GM19438 (cell line): ENCODE data around the gene SRSF9.
"Not testable (repeated sequence)": the region's sequence is repeated elsewhere in the genome, so short reads cannot be mapped to it uniquely, and the experiment has no call there.

Experiments used
- ATAC-seq: cut with Tn5 transposase; IDR thresholded peaks from one replicate; pipeline ENCODE4 v1.9.1; 2021; ENCODE audit warnings: low read depth; ENCODE audit not compliant: unreplicated experiment

SRSF9 gene

DNA sequence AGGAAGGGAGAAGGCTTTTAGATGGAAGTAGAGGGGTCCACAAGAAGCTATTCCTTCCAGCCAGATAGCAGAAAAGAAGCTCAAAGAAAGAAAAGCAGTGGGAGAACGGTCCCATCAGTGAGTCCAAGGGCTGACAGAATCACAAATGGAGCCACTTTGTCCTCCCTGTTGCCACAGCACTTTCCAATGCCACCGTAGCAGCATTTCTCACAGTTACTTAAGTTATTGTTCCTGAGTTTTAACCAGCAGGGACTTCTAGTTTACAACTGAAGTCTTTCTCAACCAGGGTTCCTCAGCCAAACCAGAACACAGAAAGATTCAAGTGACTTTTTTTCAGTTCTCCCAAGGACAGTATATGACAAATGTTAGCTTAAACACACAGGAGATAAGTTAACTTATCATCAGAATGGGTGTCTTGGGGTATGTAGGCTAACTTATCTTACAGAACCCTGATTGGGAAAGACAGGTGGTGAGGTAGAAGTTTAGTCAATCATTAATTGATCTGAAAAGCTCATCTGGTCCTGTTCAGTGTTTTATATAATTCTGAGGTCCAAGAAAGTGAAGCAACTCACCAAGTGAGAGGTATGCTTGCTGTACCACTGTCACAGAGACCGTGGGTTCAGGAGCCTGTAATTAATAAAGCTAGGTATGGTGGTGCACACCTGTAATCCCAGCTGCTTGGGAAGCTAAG, 16.3 kb downstream of the SRSF9 start:
- no peak for ATAC-seq

DNA sequence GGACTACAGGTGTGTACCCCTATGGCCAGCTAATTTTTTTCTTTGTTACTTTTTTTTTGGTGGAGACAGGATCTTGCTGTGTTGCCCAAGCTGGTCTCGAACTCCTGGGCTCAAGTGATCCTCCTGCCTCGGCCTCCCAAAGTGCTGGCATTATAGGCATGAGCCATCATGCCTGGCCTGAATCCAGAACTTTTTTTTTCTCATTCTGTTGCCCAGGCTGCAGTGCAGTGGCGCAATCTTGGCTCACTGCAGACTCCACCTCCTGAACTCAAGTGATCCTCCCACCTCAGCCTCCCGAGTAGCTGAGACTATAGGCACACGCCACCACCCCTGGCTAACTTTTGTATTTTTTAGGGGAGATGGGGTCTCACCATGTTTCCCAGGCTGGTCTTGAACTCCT, 17.0 kb downstream of the SRSF9 start:
- not testable (repeated sequence) for ATAC-seq

DNA sequence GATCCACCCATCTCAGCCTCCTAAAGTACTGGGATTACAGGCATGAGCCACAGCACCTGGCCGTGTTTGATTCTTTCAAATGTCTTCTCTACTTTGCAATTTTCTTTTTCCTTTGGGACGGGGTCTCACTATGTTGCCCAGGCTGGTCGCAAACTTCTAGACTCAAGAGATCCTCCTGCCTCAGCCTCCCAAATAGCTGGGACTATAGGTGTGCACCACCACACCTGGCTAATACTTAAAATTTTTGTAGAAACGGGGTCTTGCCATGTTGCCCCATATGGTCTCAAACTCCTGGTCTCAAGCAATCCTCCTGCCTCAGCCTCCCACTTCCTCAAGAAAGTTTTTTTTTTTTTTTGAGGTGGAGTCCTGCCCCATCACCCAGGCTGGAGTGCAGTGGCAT, 21.6 kb downstream of the SRSF9 start:
- ATAC-seq = no peak

DNA sequence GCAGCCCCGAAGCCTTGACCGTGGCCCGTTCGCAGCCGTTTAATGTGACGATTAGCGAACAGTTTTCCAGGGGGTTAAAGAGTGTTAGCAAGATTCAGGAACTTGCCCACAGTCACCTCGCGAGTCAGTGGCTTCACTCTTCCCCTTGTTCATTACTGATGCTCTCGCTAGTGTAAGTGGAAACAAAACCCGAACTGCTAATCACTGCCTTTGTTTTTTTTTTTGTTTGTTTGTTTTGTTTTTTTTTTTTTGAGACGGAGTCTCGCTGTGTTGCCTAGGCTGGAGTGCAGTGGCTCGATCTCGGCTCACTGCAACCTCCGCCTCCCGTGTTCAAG, 22.7 kb downstream of the SRSF9 start:
- not testable (repeated sequence) for ATAC-seq

DNA sequence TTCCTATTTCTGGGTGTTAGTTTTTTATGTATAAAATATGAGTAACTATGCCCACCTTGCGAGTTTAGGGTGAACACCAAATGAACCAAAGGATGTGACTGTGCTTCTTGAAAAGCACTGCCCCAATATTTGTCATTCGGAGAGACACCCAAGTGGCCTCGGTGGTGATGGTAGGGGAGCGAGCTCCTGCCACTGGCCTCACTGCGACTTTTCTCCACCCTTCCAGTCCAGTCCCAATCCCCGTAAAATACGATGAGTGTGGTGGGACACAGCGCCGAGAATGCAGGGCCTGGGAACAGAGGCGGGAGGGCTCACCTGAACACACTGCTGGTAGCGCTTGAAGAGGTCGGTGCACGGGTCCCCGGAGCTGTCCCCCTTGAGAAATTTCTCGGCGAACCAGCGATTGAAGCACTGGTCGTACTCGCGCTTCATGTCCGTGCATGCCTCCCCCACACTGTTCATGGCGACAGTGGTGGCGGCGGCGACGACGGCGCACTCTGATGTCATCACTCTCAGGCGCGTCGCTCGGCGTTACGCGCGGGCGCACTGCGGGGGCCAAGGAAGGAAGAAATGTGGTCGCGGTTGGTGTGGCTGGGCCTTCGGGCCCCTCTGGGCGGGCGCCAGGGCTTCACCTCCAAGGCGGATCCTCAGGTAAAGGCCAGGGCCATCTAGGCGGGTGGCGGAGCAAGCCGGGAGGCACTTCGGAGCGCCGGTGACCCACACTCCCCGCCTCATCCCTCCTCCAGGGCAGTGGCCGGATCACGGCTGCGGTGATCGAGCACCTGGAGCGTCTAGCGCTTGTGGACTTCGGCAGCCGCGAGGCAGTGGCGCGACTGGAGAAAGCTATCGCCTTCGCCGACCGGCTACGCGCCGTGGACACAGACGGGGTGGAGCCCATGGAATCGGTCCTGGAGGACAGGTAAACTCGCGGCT, 23.4 kb downstream of the SRSF9 start, which contains the start of the genes GATC and TRIAP1:
TSS of gene GATC (plus strand) at position 534 of the 933 bp plus-strand sequence. CDS start at position 571, 37 bp downstream.
TSS of gene TRIAP1 (minus strand) at position 474 of the 933 bp plus-strand sequence. CDS start at position 462, 12 bp downstream.
- peak; percentile 83 for ATAC-seq

DNA sequence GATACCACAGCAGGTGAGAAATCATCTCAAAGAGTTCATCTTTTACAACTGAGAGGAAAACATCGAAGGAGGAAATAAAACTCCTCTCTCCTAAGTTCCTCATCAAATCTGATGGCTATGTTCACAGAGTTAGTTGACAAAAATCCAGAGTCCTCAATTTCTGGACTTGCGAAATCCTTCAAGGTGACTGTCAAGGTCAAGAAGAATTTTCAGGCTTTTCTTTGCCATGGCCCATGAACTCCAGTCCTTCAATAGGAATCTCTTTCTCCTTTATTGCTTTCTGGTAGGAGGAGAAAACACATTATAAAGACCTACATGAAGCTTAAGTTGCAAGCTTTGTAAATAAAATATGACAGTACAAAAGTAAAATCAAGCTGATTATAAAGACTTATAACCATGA, 24.9 kb downstream of the SRSF9 start:
- no peak for ATAC-seq

DNA sequence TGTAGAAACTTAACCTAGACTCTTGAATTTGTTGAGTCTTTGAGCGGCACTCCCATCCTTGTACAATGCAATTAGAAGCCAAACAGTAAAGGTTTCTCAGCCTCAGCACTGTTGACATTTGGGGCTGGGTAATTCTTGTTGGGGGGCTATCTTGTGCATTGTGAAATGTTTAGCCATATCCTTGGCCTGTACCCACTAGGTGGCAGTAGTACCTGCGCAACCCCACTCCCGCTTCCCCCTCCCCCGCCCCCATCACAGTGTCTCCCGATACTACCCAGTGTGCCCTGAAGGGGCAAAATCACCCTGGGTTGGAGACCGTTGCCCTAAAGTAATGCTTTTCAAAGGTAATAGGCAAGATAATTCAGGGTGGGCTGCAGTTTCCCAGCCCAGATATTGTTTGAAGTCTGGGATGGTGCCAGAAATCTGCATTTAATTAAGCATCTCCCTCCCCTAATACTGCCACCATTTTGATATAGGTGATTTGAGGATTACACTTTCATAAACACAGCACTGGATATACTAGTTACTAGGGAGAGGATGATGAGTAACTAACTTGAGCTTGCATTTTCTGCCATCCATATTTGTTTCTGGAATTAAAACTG, 29.8 kb downstream of the SRSF9 start:
- no peak for ATAC-seq

DNA sequence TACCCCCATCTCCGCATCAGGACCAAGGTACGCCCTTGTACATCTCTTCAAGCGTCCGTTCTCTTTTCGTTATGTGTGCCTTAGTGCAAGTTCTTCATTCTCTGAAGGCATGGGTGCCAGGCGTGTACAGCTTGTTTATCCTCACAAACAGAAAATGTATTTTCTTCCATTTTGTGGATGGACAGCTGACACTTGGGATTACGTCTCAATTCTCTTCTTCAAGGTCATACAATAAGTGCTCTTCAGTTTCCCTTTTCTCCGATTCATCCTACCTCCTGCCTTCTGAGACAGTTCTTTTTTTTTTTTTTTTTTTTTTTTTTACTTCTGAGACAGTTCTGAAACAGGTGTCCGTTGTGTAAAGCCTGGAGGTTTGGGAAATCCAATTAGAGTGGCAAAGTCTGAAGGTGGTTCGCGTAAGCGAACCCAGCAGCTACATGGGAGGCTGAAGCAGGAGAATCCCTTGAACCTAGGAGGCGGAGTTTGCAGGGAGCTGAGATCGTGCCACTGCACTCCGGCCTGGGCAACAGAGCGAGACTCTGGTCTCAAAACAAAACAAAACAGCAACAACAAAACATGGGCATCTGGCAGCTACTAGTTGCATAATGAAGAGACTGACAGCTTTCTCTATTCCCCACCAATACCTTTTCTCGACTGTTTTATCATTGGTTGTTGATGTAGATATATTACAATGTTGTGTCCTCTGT, 30.9 kb downstream of the SRSF9 start:
- no peak for ATAC-seq

DNA sequence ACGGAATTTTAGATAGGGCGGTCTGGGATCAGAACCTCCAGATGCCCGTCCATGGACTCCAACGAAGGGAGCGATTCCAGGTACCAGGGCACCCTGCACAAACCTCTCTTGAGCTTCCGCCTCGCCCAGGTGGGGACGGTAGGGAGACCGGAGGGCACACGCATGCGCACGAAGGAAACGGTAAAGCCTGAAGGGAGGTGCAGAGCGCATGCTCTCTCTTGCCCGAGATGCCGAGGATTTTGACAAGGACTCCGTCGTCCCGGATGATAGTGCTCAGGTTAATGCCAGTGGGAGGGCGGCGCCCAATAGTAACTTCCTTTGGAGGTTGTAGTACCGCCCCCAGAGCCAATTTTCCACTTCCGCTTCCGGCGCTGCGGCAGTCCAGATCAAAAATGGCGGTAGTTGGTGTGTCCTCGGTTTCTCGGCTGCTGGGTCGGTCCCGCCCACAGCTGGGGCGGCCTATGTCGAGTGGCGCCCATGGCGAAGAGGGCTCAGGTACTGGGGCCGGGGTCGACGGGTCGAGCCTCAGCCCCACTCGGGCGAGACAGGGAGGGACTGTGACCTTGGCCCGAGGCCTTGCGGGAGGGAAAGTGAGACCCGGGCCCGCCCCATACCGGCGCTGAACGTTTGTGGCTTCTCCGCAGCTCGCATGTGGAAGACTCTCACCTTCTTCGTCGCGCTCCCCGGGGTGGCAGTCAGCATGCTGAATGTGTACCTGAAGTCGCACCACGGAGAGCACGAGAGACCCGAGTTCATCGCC, 31.6 kb downstream of the SRSF9 start, which contains the start of gene COX6A1:
TSS of gene COX6A1 (plus strand) at position 379 of the 760 bp plus-strand sequence. CDS start at position 393, 14 bp downstream.
- peak; percentile 93 for ATAC-seq

DNA sequence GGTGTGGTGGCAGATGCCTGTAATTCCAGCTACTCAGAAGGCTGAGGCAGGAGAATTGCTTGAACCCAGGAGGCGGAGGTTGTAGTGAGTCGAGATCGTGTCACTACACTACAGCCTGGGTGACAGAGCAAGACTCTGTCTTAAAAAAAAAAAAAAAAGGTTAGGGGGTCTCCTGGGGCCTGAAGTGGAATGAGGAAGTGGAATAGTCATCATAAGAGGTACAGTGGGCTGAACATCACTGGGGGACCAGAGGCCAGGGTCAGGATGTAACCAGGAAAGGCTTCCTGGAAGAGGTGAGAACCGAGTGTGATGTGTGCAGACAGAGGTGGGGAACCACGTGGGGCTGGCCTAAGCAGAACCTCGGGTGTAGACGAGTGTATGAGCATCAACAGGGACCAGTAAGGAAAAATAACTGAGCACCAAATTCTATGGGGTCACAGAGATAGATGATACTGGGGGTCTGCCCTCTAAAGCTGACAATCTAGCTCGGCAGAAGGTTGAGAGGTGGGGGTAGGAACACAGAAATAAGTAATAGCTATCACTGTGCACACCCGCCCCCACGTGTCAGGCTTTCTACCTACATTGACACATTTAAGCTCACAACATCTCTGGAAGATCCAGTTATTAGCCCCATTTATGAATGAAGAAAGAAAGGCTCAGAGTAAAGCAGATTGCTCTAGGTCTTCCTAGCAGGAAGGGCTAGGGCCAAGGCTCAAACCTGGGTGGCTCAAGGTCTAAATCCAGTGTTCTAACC, 36.6 kb downstream of the SRSF9 start:
- ATAC-seq = no peak

DNA sequence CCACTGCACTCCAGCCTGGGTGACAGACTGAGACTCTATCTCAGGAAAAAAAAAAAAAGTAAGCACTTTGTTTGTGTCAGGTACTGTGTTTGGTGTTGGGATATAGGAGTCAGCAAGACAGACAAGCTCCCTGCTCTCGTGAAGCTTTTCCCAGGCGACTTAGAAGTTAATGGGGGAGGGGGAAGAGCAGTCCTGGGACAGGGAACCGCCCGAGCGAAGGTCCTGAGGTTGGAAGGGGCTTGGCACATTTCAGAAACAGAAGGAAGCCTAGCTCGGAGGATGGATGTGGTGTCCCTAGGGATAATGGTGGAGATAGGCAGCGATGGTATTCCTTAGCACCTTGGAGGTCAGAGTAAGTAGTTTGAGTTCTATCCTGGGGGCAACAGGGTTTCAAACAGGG, 40.2 kb downstream of the SRSF9 start:
- ATAC-seq = no peak

DNA sequence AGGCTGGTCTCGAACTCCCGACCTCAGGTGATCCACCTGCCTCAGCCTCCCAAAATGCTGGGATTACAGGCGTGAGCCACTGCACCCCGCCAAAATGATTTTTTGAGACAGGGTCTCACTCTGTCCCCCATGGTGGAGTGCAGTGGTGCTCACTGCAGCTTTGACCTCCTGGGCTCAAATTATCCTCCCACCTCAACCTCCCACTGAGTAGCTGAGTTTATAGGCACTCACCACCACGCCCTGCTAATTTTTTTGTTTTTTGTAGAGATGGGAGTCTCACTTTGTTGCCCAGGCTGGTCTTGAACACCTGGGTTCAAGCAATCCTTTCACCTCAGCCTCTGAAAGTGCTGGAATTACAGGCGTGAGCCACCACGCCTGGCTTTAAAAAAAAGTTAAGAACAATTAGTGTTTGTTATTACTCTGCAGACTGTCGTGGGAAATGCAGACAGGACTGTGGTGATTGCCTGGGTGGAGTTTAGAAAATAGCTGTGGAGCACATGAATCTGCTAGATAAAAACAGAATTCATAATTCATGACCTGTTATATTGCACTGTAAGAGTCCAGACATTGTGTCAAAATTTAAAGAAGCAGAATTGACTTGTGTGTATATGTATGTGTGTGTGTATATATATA, 40.8 kb downstream of the SRSF9 start:
- no peak for ATAC-seq

DNA sequence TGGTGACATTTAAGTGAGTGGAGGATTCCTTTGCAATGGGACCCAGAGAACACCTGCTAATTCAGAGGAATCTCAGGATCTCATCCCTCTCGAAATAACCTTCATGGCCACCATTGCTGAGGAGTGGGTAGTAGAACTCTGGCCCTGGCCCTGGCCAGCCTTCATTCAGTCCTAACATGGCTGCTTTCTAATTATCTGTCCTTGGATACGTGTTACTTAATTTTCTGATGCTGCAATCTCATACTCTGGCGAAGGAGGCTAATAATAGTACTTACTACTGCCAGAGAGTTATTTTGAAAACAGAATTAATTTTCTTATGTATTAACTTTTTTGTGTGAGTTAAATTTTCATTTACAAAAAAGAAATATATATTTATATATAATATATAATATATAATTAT, 43.8 kb downstream of the SRSF9 start:
- ATAC-seq = no peak

DNA sequence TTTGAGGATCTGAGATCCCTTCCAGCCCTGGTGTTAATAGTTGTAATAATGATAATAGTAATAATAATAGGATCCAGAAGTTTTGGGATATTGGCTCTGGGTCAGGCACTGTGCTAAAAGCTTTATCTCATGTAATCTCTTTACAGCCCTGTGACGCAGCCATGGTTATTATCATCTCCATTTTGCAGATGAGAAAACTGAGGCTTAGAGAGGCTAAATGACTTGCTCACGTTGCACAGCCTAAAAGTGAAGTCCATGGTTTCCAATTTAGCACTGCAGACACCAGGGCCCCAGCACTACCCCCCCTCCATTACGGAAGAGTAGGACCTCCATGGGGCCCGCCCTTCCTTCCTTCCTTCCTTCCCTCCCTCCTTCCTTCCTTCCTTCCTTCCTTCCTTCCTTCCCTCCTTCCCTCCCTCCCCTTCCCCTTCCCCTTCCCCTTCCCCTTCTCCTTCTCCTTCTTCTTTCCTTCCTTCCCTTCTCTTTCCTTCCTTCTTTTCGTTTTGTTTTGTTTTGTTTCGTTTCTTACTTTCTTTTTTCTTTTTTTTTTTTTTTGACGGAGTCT, 46.6 kb downstream of the SRSF9 start:
- ATAC-seq = no peak

DNA sequence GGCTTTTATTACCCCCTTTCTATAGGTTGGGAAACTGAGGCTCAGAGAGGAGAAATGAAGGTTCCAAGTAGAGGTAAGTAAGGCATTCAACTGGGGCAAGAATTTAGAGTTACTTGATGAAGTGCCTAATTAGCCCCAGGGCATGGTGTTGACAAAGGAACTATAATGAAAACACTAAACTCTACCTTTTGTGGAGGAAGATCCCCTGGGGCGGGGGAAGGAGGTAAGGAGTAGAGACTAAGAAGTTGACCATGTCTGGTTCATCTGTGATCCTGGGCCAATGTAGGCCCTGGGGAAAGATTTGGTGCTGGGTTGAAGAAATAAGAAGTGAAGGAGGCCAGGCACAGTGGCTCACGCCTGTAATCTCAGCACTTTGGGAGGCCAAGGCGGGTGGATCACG, 47.8 kb downstream of the SRSF9 start:
- no peak for ATAC-seq

DNA sequence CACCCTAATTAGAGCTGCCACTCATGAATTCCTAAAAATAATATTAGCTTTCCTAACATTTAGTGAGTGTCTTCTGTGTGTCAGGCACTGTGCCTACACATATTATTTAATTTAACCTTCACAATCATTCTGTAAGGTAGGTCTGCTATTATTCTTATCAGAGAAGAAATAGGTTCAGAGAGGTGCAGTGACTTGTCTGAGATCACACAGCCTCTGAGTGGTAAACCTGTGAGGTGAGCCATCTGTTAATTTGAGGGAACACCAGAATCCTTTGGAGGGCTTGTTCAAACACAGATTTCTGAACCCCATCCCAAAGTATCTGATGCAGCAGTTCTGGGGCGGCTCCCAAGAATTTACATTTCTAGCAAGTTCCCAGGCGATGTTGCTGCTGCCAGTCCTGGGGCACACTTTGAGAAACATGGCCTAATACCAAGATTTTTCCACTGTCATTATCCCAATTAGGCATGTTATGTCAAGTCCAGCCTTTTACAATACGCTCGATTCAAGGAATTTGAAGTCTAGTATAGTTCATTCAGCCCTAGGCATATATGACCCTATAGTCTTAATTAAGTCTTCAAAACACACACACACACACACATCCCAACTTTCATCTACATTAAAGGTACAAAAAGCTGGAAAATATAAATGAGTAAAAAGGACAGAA, 51.5 kb downstream of the SRSF9 start:
- ATAC-seq = no peak

DNA sequence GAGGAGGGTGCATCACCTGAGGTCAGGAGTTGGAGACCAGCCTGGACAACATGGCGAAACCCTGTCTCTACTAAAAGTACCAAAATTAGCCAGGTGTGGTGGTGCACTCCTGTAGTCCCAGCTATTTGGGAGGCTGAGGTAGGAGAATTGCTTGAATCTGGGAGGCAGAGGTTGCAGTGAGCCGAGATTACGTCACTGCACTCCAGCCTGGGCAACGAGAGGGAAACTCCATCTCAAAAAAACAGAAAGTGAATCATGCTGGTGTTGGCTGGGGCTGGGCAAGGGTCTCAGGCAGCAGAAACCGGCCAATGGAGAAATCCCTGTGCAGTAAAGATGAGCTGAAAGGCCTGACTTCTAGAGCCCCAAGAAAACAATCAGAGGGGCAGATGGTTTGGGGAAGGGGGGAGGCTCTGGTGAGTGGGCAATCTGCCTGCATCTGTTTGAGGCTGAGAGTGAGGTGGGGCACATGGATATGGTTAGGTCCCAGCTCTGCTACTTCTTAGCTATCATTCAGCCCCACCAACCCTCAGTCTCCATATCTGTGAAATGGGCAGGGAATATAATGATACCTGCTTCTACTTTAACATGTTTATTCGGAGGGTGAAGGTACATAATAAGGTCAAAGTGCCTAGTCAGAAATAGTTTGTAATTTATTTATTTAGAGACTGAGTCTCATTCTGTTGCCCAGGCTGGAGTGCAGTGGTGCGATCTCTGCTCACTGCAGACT, 52.9 kb downstream of the SRSF9 start:
- no peak for ATAC-seq
